ENCODE measurements around the gene INO80E.

Gene INO80E

DNA sequence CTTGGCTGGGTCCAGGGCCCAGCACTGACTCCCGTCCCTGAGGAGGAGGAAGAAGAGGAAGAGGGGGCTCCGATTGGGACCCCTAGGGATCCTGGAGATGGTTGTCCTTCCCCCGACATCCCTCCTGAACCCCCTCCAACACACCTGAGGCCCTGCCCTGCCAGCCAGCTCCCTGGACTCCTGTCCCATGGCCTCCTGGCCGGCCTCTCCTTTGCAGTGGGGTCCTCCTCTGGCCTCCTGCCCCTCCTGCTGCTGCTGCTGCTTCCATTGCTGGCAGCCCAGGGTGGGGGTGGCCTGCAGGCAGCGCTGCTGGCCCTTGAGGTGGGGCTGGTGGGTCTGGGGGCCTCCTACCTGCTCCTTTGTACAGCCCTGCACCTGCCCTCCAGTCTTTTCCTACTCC is 9.1 kb upstream of the INO80E start:
- H3K36me3 ChIP-seq (replicated peaks; ENCODE audit: low read depth, low read length), result peaks cover 48% of the 10 kb centered on the region
- H3K4me1 ChIP-seq (ENCODE audit: low read length), result no peaks in the 10 kb centered on the region
- H2AFZ ChIP-seq (ENCODE audit: low read depth, low read length), result no peak overlapping the region
- TF ChIP-seq, protein P1, sequence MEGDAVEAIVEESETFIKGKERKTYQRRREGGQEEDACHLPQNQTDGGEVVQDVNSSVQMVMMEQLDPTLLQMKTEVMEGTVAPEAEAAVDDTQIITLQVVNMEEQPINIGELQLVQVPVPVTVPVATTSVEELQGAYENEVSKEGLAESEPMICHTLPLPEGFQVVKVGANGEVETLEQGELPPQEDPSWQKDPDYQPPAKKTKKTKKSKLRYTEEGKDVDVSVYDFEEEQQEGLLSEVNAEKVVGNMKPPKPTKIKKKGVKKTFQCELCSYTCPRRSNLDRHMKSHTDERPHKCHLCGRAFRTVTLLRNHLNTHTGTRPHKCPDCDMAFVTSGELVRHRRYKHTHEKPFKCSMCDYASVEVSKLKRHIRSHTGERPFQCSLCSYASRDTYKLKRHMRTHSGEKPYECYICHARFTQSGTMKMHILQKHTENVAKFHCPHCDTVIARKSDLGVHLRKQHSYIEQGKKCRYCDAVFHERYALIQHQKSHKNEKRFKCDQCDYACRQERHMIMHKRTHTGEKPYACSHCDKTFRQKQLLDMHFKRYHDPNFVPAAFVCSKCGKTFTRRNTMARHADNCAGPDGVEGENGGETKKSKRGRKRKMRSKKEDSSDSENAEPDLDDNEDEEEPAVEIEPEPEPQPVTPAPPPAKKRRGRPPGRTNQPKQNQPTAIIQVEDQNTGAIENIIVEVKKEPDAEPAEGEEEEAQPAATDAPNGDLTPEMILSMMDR (IDR thresholded peaks at IDR 0.05; ENCODE audit: low read depth, low read length), result no peak
- no peak for TF ChIP-seq EZH2phosphoT487 (IDR thresholded peaks at IDR 0.05; ENCODE audit: low read depth)
- no peak overlapping the region for H3K27ac ChIP-seq (ENCODE audit: low read length)
- H3K79me2 ChIP-seq (ENCODE audit: low read length), result no peaks in the 10 kb centered on the region
- H4K20me1 ChIP-seq (ENCODE audit: insufficient read depth, low read length), result no peaks in the 10 kb centered on the region
- no peak overlapping the region for H3K9ac ChIP-seq (ENCODE audit: low read length)
- H3K9me3 ChIP-seq (ENCODE audit: insufficient read depth, low read length), result no peaks in the 10 kb centered on the region
- no peaks in the 10 kb centered on the region for H3K27me3 ChIP-seq (ENCODE audit: low read depth, low read length)
- no peak overlapping the region for H3K4me2 ChIP-seq (ENCODE audit: low read length)
- no peak overlapping the region for H3K4me3 ChIP-seq (ENCODE audit: low read length)

DNA sequence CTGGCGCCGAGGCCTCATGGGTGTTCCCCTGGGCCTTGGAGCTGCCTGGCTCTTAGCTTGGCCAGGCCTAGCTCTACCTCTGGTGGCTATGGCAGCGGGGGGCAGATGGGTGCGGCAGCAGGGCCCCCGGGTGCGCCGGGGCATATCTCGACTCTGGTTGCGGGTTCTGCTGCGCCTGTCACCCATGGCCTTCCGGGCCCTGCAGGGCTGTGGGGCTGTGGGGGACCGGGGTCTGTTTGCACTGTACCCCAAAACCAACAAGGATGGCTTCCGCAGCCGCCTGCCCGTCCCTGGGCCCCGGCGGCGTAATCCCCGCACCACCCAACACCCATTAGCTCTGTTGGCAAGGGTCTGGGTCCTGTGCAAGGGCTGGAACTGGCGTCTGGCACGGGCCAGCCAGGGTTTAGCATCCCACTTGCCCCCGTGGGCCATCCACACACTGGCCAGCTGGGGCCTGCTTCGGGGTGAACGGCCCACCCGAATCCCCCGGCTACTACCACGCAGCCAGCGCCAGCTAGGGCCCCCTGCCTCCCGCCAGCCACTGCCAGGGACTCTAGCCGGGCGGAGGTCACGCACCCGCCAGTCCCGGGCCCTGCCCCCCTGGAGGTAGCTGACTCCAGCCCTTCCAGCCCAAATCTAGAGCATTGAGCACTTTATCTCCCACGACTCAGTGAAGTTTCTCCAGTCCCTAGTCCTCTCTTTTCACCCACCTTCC is 8.5 kb upstream of the INO80E start:
- Histone ChIP-seq H3K4me1 (ENCODE audit: low read length) (no peaks in the 10 kb centered on the region), H4K20me1 (ENCODE audit: insufficient read depth, low read length) (no peaks in the 10 kb centered on the region), H3K9ac (ENCODE audit: low read length) (no peak overlapping the region), H3K4me2 (ENCODE audit: low read length) (no peak overlapping the region), H3K9me3 (ENCODE audit: insufficient read depth, low read length) (no peaks in the 10 kb centered on the region), H2AFZ (ENCODE audit: low read depth, low read length) (no peak overlapping the region), H3K27me3 (ENCODE audit: low read depth, low read length) (no peaks in the 10 kb centered on the region), H3K4me3 (ENCODE audit: low read length) (no peak overlapping the region), H3K27ac (ENCODE audit: low read length) (no peak overlapping the region), H3K36me3 (replicated peaks; ENCODE audit: low read depth, low read length) (peaks cover 45% of the 10 kb centered on the region), H3K79me2 (ENCODE audit: low read length) (no peaks in the 10 kb centered on the region)
- no peak for TF ChIP-seq EZH2phosphoT487 (IDR thresholded peaks at IDR 0.05; ENCODE audit: low read depth)
- TF ChIP-seq, protein P1 (IDR thresholded peaks at IDR 0.05; ENCODE audit: low read depth, low read length), result no peak

DNA sequence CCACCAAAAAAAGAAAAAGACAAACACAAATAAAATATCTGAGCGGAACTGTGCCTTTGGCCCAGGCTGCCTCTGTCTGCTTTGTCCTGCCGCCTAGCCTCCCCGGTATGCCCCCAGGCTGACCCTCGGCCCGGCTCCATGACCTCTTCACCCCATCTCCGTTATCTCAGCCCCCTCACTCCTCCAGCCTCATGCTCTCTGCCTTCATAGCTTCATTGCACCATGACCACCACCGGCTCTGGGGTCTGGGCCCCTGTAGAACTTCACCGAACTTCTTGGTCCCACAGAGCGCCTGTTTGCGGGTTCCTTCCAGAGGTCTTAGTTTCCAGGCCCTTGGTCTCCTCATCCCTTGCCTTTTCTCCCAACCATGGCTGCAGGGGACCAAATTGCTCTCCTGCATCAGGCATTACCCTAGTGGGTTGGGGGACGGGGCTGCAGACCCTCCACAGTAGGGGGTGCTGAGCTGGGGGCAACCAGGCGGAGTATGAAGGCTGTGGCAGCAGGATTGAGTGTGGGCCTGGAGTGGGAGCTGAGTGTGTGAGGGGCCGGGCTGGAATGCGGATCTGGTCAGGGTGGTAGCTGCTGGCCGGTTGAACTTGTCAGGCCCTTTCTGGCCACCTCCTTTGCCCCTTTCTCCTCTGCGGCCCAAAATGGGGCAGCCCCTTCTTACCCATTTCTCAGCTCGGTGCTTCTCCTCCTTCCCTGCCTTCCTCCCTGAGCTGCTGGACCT is 7.5 kb upstream of the INO80E start:
- Histone ChIP-seq H3K27me3 (ENCODE audit: low read depth, low read length) (no peaks in the 10 kb centered on the region), H3K4me1 (ENCODE audit: low read length) (no peaks in the 10 kb centered on the region), H3K36me3 (replicated peaks; ENCODE audit: low read depth, low read length) (peaks cover 49% of the 10 kb centered on the region), H2AFZ (ENCODE audit: low read depth, low read length) (no peak overlapping the region), H3K9me3 (ENCODE audit: insufficient read depth, low read length) (no peaks in the 10 kb centered on the region), H3K4me3 (ENCODE audit: low read length) (no peak overlapping the region), H3K79me2 (ENCODE audit: low read length) (no peaks in the 10 kb centered on the region), H4K20me1 (ENCODE audit: insufficient read depth, low read length) (no peaks in the 10 kb centered on the region), H3K9ac (ENCODE audit: low read length) (no peak overlapping the region), H3K4me2 (ENCODE audit: low read length) (no peak overlapping the region), H3K27ac (ENCODE audit: low read length) (no peak overlapping the region)
- TF ChIP-seq, protein P1 (IDR thresholded peaks at IDR 0.05; ENCODE audit: low read depth, low read length), result no peak
- no peak for TF ChIP-seq EZH2phosphoT487 (IDR thresholded peaks at IDR 0.05; ENCODE audit: low read depth)

DNA sequence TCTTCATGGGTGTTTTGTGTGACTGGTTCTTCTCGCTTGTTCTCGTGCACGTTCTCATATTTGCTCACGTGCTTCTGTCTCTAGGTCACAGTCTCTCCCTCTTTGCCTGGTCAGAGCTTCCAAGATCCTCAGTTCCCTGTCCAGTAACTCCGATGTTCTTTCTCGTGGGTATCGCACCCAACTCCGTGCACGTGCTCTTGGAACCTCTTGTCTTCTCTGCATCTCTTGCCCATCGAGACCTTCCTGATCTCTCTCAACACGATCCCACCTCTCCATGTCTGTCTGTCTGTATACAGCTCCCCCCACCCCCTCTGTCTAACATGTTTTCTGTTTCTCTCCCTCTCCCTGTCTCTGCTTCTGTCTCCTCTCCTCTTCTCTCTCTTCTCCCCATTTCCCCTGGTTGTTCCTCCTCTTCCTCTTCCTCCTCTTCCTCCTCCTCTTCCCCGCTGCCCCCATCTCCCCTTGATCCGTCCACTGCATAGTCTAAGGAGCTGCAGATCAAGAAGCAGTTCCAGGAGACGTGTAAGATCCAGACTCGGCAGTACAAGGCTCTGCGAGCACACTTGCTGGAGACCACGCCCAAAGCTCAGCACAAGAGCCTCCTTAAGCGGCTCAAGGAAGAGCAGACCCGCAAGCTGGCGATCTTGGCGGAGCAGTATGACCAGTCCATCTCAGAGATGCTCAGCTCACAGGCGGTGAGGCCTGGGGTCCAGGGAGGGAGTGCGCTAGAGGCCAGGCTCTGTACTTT is 6.8 kb upstream of the INO80E start:
- Histone ChIP-seq H4K20me1 (ENCODE audit: insufficient read depth, low read length) (no peaks in the 10 kb centered on the region), H3K4me1 (ENCODE audit: low read length) (peaks cover 2% of the 10 kb centered on the region; the same call in 1 of the 2 replicates), H3K27me3 (ENCODE audit: low read depth, low read length) (no peaks in the 10 kb centered on the region), H3K9me3 (ENCODE audit: insufficient read depth, low read length) (no peaks in the 10 kb centered on the region), H3K4me3 (ENCODE audit: low read length) (no peak overlapping the region), H3K9ac (ENCODE audit: low read length) (no peak overlapping the region), H3K36me3 (replicated peaks; ENCODE audit: low read depth, low read length) (peaks cover 43% of the 10 kb centered on the region), H2AFZ (ENCODE audit: low read depth, low read length) (no peak overlapping the region), H3K4me2 (ENCODE audit: low read length) (no peak overlapping the region), H3K27ac (ENCODE audit: low read length) (no peak overlapping the region), H3K79me2 (ENCODE audit: low read length) (no peaks in the 10 kb centered on the region)
- no peak for TF ChIP-seq EZH2phosphoT487 (IDR thresholded peaks at IDR 0.05; ENCODE audit: low read depth)
- TF ChIP-seq, protein P1 (IDR thresholded peaks at IDR 0.05; ENCODE audit: low read depth, low read length), result no peak

Measured in OCI-LY3 (cell line).